PC-3 (cell line): Measurements from ENCODE around the gene HOXB1. TPM values are rescaled to one million over a fixed set of nuclear protein-coding genes. Genes with fewer than 3 reads are reported as not detected.

Source experiments
- ATAC-seq: fragments of 200-7000 bp; cut with Tn5 transposase; 2 replicates; pipeline ENCODE4 v1.9.1; 2020; ENCODE audit warnings: mild to moderate bottlenecking, moderate library complexity
- BruUV-seq: library from RNA; stranded (reverse); fragments of 400-500 nt; replicated peaks from 2 replicates; lab custom pipeline; 2021; lab: Mats Ljungman, UMichigan
- CTCF ChIA-PET: fragments of 300-600 bp; sonication (Branson Sonifier 250); formaldehyde crosslinking; loops from one replicate; lab custom pipeline; 2022; ENCODE audit warnings: antibody characterized with exemption; lab: Charles Lee
- POLR2A ChIA-PET: fragments of 300-600 bp; sonication (Branson Sonifier 250); formaldehyde crosslinking; loops from one replicate; lab custom pipeline; 2022; ENCODE audit warnings: antibody characterized with exemption; ENCODE audit not compliant: unreplicated experiment; lab: Charles Lee
- DNase-seq: peaks from one replicate; pipeline ENCODE4 v3.0.0-alpha.2; 2015
- H2AFZ ChIP-seq: fragments of 300-600 bp; sonication (generic); 2 replicates; pipeline ENCODE4 v1.6.0; 2016; ENCODE audit warnings: antibody characterized with exemption, low read length
- H3F3A ChIP-seq: fragments of 300-600 bp; sonication (generic); one replicate; pipeline ENCODE4 v1.6.0; 2017; ENCODE audit warnings: antibody characterized with exemption, low read length, control low read depth, mild to moderate bottlenecking; ENCODE audit not compliant: unreplicated experiment
- H3K27ac ChIP-seq: fragments of 300-600 bp; sonication (generic); 2 replicates; pipeline ENCODE4 v1.5.1; 2016; ENCODE audit warnings: mild to moderate bottlenecking, low read length
- H3K27me3 ChIP-seq: fragments of 300-600 bp; sonication (generic); 2 replicates; pipeline ENCODE4 v1.6.1; 2016; ENCODE audit warnings: low read length, mixed read lengths
- H3K36me3 ChIP-seq: fragments of 300-600 bp; sonication (generic); 2 replicates; pipeline ENCODE4 v1.6.1; 2016; ENCODE audit warnings: low read depth, mixed run types, low read length, mixed read lengths
- H3K4me1 ChIP-seq: fragments of 300-600 bp; sonication (generic); 2 replicates; pipeline ENCODE4 v1.5.1; 2016; ENCODE audit warnings: low read length; ENCODE audit not compliant: insufficient read depth
- H3K4me2 ChIP-seq: fragments of 300-600 bp; sonication (generic); 2 replicates; pipeline ENCODE4 v1.6.0; 2016; ENCODE audit warnings: low read length
- H3K4me3 ChIP-seq: fragments of 300-600 bp; sonication (generic); 2 replicates; pipeline ENCODE4 v1.5.1; 2016; ENCODE audit warnings: mild to moderate bottlenecking, low read length, mixed read lengths
- H3K79me2 ChIP-seq: fragments of 300-600 bp; sonication (generic); 2 replicates; pipeline ENCODE4 v1.6.1; 2017; ENCODE audit warnings: low read length, mixed read lengths
- H3K9ac ChIP-seq: fragments of 300-600 bp; sonication (generic); 2 replicates; pipeline ENCODE4 v1.6.0; 2016; ENCODE audit warnings: mild to moderate bottlenecking, low read length
- H3K9me2 ChIP-seq: fragments of 300-600 bp; sonication (generic); replicated peaks from 2 replicates; pipeline ENCODE4 v1.6.1; 2016; ENCODE audit warnings: mixed run types, low read length, mixed read lengths
- H3K9me3 ChIP-seq: fragments of 300-600 bp; sonication (generic); 2 replicates; pipeline ENCODE4 v1.6.1; 2016; ENCODE audit warnings: low read length, mixed read lengths
- H4K20me1 ChIP-seq: fragments of 300-600 bp; sonication (generic); 2 replicates; pipeline ENCODE4 v1.6.1; 2016; ENCODE audit warnings: low read length, mixed read lengths
- EZH2 ChIP-seq: fragments of 300-600 bp; sonication (generic); IDR thresholded peaks from one replicate; pipeline ENCODE4 v1.6.1; 2017; ENCODE audit warnings: antibody characterized with exemption, mild to moderate bottlenecking, low read length; ENCODE audit not compliant: unreplicated experiment
- EZH2phosphoT487 ChIP-seq: fragments of 300-600 bp; sonication (generic); IDR thresholded peaks from 2 replicates; pipeline ENCODE4 v1.6.1; 2018; ENCODE audit warnings: mild to moderate bottlenecking, antibody characterized with exemption, low read length, borderline replicate concordance
- intact Hi-C: fragments of 100-400 bp; cut with micrococcal nuclease; formaldehyde crosslinking; loops from 2 replicates; pipeline ENCODE4 v1.9.0; 2023
- total RNA-seq: library from RNA; depleted of rRNA; stranded (reverse); fragments of >200 nt; gene quantifications from 2 replicates; pipeline ENCODE4 v1.2.3, GENCODE V29; 2014
- TF ChIP-seq, protein P1 (sequence below): fragments of 300-600 bp; sonication (generic); conservative IDR thresholded peaks from 2 replicates; pipeline ENCODE4 v1.5.1; 2017; ENCODE audit warnings: antibody characterized with exemption, low read depth, mild to moderate bottlenecking, low read length

HOXB1 gene
- total RNA-seq, 1 experiment from 2014 or later = not detected

DNA sequence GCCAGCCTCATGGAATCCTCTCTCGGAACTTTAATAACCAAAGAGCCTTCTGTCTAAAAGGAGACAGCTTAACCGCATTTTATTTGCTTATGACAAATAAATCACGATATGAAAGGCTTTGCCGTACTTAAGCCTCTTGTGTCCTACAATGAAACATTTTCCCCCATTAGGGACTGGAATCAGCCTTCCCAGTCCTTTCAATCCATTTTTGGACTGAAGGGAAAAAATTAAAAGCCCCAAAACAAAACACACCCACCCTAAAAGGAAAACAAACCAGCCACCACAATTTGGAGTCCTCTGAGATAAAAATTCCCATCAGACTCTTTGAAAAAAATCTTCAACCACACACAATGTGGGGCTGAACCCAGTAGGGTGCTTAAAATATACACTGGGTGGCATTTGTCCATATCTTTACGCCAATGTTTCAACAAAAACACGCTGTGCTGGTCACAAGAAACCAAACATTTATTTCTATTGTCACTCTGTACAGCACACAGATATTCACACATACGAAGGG is 44.3 kb upstream of the HOXB1 start:
- peaks cover 20% of the 10 kb centered on the region for H3K4me1 ChIP-seq
- H3K27me3 ChIP-seq = no peaks in the 10 kb centered on the region
- ATAC-seq = peak; percentile 37
- CTCF ChIA-PET = interaction anchor here (0.8 kb wide), 1 partner anchor 12 kb away, joined by 4 read pairs; no protein-coding TSS in a partner anchor
- intact Hi-C loops = no loop called here
- H3K27ac ChIP-seq = no peak overlapping the region
- H3K4me3 ChIP-seq = no peak overlapping the region
- H4K20me1 ChIP-seq = no peaks in the 10 kb centered on the region
- H3F3A ChIP-seq = no peaks in the 10 kb centered on the region
- H3K79me2 ChIP-seq = no peaks in the 10 kb centered on the region
- peak; percentile 51 for DNase-seq
- POLR2A ChIA-PET = interaction anchor here (0.6 kb wide), 1 partner anchor 143 kb away, joined by 4 read pairs; no protein-coding TSS in a partner anchor
- H2AFZ ChIP-seq = peak overlapping the region; percentile 22
- no peaks in the 10 kb centered on the region for H3K36me3 ChIP-seq
- H3K9me3 ChIP-seq = no peaks in the 10 kb centered on the region
- TF ChIP-seq, protein P1, sequence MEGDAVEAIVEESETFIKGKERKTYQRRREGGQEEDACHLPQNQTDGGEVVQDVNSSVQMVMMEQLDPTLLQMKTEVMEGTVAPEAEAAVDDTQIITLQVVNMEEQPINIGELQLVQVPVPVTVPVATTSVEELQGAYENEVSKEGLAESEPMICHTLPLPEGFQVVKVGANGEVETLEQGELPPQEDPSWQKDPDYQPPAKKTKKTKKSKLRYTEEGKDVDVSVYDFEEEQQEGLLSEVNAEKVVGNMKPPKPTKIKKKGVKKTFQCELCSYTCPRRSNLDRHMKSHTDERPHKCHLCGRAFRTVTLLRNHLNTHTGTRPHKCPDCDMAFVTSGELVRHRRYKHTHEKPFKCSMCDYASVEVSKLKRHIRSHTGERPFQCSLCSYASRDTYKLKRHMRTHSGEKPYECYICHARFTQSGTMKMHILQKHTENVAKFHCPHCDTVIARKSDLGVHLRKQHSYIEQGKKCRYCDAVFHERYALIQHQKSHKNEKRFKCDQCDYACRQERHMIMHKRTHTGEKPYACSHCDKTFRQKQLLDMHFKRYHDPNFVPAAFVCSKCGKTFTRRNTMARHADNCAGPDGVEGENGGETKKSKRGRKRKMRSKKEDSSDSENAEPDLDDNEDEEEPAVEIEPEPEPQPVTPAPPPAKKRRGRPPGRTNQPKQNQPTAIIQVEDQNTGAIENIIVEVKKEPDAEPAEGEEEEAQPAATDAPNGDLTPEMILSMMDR = no peak
- TF ChIP-seq EZH2 (no peak), EZH2phosphoT487 (no peak)
- no TSS peak for BruUV-seq
- peak overlapping the region; percentile 51 for H3K4me2 ChIP-seq
- H3K9ac ChIP-seq = no peak overlapping the region
- no peaks in the 10 kb centered on the region for H3K9me2 ChIP-seq

DNA sequence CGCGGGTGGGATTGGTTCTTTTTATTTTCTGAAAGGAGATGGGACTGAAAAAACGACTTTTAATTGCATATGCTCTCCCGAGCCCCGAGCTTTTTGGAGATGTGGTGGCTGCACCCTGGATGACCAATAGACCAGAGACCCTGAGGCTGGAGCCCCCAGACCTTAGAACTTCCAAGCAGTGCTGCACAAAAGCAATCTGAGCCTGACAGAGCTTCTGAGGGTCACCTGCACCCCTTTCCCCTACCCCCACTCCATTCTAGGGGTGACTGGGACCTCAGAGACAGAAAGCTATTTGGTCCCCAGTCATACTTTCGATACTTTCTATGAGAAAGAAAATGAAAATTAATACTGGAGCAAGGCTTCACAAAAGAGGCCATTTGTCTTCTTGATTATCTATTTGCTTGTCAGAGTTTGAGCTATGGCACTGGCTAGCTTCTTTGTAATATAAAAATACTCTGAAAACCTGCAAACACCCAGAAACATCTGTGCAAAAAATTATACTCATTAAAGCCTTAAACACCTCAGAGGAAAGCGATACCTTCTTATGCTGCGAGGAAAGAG is 43.8 kb upstream of the HOXB1 start:
- ChIA-PET POLR2A (interaction anchor here (0.6 kb wide), 1 partner anchor 143 kb away, joined by 4 read pairs; no protein-coding TSS in a partner anchor), CTCF (interaction anchor here (0.6 to 0.8 kb wide), 2 partner anchors 12 to 58 kb away, joined by 4 read pairs; no protein-coding TSS in a partner anchor)
- no peak overlapping the region for H3K9ac ChIP-seq
- peak overlapping the region; percentile 22; the same call in 1 of the 2 replicates for H2AFZ ChIP-seq
- ATAC-seq = no peak
- H3K27ac ChIP-seq = no peak overlapping the region
- H3K4me1 ChIP-seq = peaks cover 20% of the 10 kb centered on the region
- H3K4me2 ChIP-seq = peak overlapping the region; percentile 51
- intact Hi-C loops = no loop called here
- no peaks in the 10 kb centered on the region for H3K36me3 ChIP-seq
- TF ChIP-seq EZH2phosphoT487 (no peak), EZH2 (no peak)
- TF ChIP-seq, protein P1 = no peak
- BruUV-seq = no TSS peak
- H3K4me3 ChIP-seq = no peak overlapping the region
- H3K9me2 ChIP-seq = no peaks in the 10 kb centered on the region
- no peaks in the 10 kb centered on the region for H3K27me3 ChIP-seq
- no peaks in the 10 kb centered on the region for H3K9me3 ChIP-seq
- H4K20me1 ChIP-seq = no peaks in the 10 kb centered on the region
- no peak for DNase-seq
- no peaks in the 10 kb centered on the region for H3F3A ChIP-seq
- H3K79me2 ChIP-seq = no peaks in the 10 kb centered on the region

DNA sequence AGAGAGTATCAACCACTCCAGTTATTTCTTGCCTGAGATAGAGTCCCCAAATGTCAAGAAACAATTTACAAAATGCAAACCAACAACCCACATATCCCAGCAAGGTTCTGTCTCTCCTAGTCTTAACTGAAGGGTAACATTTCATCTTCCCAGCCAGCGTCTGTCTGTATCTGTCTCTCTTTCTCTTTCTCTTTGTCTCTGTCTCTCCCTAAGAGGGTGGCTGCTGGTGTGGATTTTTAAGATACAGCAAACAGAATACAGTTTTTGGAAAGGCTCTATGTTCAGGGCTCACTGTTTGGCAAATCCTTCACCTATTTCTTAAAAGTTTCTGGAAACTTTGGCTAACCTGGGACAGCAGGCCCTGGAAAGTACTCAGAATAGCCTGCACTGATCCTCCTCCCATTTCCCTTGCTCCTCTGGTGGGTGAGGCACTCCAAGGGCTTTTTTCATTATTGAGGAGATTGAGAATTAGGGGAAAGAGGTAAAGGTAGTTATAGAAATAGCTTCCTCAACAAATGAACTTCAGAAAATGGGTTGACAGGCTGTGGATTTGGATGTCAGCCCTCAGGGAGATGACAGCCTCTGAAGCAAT is 41.1 kb upstream of the HOXB1 start:
- no peak for ATAC-seq
- DNase-seq = no peak
- CTCF ChIA-PET = no interaction called here

More for the DNA sequence above, 41.1 kb upstream of the HOXB1 start:
- Histone ChIP-seq H3K4me2 (no peak overlapping the region), H3K4me3 (no peak overlapping the region), H4K20me1 (no peaks in the 10 kb centered on the region), H3K36me3 (no peaks in the 10 kb centered on the region), H3K27ac (no peak overlapping the region), H3K27me3 (no peaks in the 10 kb centered on the region), H2AFZ (no peak overlapping the region), H3K9ac (no peak overlapping the region), H3K4me1 (peaks cover 13% of the 10 kb centered on the region), H3K79me2 (no peaks in the 10 kb centered on the region), H3K9me3 (no peaks in the 10 kb centered on the region), H3F3A (no peaks in the 10 kb centered on the region), H3K9me2 (no peaks in the 10 kb centered on the region)
- no TSS peak for BruUV-seq
- intact Hi-C loops = no loop called here
- POLR2A ChIA-PET = no interaction called here
- TF ChIP-seq, protein P1 = no peak
- TF ChIP-seq EZH2phosphoT487 = no peak
- TF ChIP-seq EZH2 = no peak
